Adrenal gland (tissue), 12 donors: ENCODE measurements around the gene COIL. TPM values are rescaled to one million over a fixed set of nuclear protein-coding genes. Genes with fewer than 3 reads are reported as not detected.
A peak's percentile ranks its signal among the peaks of the same experiment; 100 is the strongest.

ENCODE experiments used
- DNase-seq, 7 donors: peaks; one replicate each; pipeline ENCODE4 v3.0.0-alpha.2; 2019 to 2020
- H3K27ac ChIP-seq, 5 donors: fragments of 200-600 bp; sonication (generic) in 4 of 5; 1 replicate in 3 of 5; 2 replicates in 2 of 5; pipeline versions ENCODE4 v1.5.1 to v1.8.0; 2016 to 2020; ENCODE audit warnings: mild to moderate bottlenecking in 1 of 5
- H3K27me3 ChIP-seq: fragments of 200-600 bp; 2 replicates; pipeline ENCODE4 v1.8.0; 2021
- H3K36me3 ChIP-seq, 2 donors: fragments of 200-600 bp; replicated peaks in 1 of 2; 1 replicate in 1 of 2; 2 replicates in 1 of 2; pipeline versions ENCODE4 v1.5.1 to v1.8.0; 2018 to 2022
- H3K4me1 ChIP-seq, 2 donors: fragments of 200-600 bp; replicated peaks in 1 of 2; 1 replicate in 1 of 2; 2 replicates in 1 of 2; pipeline versions ENCODE4 v1.5.1 to v1.8.0; 2018 to 2021
- H3K4me3 ChIP-seq, 4 donors: fragments of 200-600 bp; sonication (generic) in 3 of 4; one replicate each; pipeline ENCODE4 v1.5.1; 2016 to 2018
- H3K9me3 ChIP-seq, 3 donors: fragments of 200-600 bp; sonication (generic) in 1 of 3; replicated peaks in 1 of 3; 1 replicate in 2 of 3; 2 replicates in 1 of 3; pipeline versions ENCODE4 v1.5.1 to v1.8.0; 2016 to 2021
- POLR2A ChIP-seq, 2 donors: fragments of 450-650 bp; IDR thresholded peaks; one replicate each; pipeline ENCODE4 v1.6.1; 2017; ENCODE audit warnings: antibody characterized with exemption in 2 of 2, mild to moderate bottlenecking in 2 of 2, moderate library complexity in 1 of 2
- WGBS, 4 donors: extraction: QIAGEN DNeasy Blood & Tissue Kit in 2 of 4; methylation state at CpG; one replicate each; pipeline versions ENCODE4 v1.1.5 to v1.1.7; 2013 to 2017; 5-methylcytosine and 5-hydroxymethylcytosine counted together
- intact Hi-C, 2 donors: fragments of 100-400 bp; cut with DNase I; formaldehyde crosslinking; loops; one replicate each; pipeline versions ENCODE4 v1.14.1 to v1.15.0; 2022 to 2023
- polyA plus RNA-seq, 3 donors: library from polyadenylated mRNA; stranded (reverse); fragments of 200-250 nt in 2 of 3; fragments of 350-450 nt in 1 of 3; fragmentation: Illumina TruSeq in 1 of 3; extraction: RNeasy Lipid Tissue Mini Kit (QIAGEN cat#74804) in 1 of 3; gene quantifications; one replicate each; pipeline ENCODE4 v1.2.3, GENCODE V29; 2013 to 2014
- total RNA-seq, 9 donors: library from RNA; depleted of rRNA in 4 of 9; stranded (reverse); fragments of >200 nt in 4 of 9; fragments of 120-200 nt in 1 of 9; fragmentation: NEBNext Ultra II Directional in 1 of 9; extraction: Animal tissue kit (Norgen Biotek cat#: 25700) in 1 of 9; gene quantifications; one replicate each; pipeline versions ENCODE4 v1.1.0 to v1.2.4, GENCODE V29; 2013 to 2023
- TF ChIP-seq, protein P1 (sequence below), 6 experiments: fragments of 450-650 bp in 4 of 6; fragments of 200-600 bp in 2 of 6; sonication (generic) in 1 of 6; IDR thresholded peaks; 1 replicate in 5 of 6; 2 replicates in 1 of 6; pipeline versions ENCODE4 v1.5.1 to v1.8.0; 2016 to 2021; ENCODE audit warnings: antibody characterized with exemption in 6 of 6, mild to moderate bottlenecking in 2 of 6, moderate library complexity in 1 of 6
- donor health status: healthy with polysubstance abuse.
- donor health status: Bipolar disorder and iron deficiency.
- donor health status: DM: yes; HTN: yes; CAD: no.
- donor health status: DM: no; HTN: no; CAD: no.
- donor health status: DM: no; HTN: no; CAD: no.
- donor health status: DM: yes; HTN: yes; CAD: no.

Gene COIL
- total and polyA plus RNA-seq, 12 donors: 4.3 to 16.7 (median 9.0) TPM

DNA sequence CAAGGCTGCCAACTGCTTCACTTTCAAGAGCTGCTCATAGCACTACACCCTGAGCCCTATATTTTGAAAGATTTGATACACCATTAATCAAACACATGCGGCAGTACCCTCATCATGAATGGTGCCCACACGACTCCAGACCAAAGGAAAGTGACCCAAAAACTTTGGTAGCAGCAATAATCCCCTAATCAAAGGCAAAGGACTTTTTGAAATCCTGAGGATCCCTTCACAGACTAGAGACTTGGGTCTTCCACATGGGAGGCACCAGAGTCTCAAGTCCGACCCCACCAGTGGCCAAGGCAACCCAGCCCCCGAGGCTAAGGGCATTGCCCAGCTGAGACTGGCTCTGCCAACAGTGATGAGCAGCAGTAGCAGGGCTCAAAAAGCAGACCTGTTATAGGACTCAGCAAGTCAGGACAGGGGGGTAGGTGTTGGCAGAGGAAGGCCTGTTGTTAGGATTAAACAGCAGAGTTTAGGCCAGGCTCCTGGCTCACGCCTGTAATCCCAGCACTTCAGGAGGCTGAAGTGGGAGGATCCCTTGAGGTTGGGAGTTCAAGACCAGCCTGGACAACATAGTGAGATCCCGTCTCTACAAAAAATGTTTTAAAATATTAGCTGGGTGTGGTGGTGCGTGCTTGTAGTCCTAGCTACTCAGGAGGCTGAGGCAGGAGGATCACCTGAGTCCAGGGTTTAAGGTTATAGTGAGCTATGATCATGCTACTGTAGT, 50.2 kb downstream of the COIL start:
- Histone ChIP-seq H3K9me3 (no peaks in the 10 kb centered on the region), H3K4me3 (peak overlapping the region in 1 of 4 donors; percentile 15), H3K27me3 (no peaks in the 10 kb centered on the region), H3K4me1 (peaks cover 41 to 63% of the 10 kb centered on the region in 2 donors), H3K27ac (peak overlapping the region in 4 of 5 donors; percentile 14 to 70 (median 50)), H3K36me3 (peaks cover 0 to 25% of the 10 kb centered on the region in 2 donors)
- 71 to 76% (median 73%) methylated on average over 4 to 7 of the region's 7 CpGs for WGBS, 4 donors
- DNase-seq: no peak
- TF ChIP-seq, protein P1, sequence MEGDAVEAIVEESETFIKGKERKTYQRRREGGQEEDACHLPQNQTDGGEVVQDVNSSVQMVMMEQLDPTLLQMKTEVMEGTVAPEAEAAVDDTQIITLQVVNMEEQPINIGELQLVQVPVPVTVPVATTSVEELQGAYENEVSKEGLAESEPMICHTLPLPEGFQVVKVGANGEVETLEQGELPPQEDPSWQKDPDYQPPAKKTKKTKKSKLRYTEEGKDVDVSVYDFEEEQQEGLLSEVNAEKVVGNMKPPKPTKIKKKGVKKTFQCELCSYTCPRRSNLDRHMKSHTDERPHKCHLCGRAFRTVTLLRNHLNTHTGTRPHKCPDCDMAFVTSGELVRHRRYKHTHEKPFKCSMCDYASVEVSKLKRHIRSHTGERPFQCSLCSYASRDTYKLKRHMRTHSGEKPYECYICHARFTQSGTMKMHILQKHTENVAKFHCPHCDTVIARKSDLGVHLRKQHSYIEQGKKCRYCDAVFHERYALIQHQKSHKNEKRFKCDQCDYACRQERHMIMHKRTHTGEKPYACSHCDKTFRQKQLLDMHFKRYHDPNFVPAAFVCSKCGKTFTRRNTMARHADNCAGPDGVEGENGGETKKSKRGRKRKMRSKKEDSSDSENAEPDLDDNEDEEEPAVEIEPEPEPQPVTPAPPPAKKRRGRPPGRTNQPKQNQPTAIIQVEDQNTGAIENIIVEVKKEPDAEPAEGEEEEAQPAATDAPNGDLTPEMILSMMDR (IDR thresholded peaks at IDR 0.05): no peak
- intact Hi-C loops: no loop called here

DNA sequence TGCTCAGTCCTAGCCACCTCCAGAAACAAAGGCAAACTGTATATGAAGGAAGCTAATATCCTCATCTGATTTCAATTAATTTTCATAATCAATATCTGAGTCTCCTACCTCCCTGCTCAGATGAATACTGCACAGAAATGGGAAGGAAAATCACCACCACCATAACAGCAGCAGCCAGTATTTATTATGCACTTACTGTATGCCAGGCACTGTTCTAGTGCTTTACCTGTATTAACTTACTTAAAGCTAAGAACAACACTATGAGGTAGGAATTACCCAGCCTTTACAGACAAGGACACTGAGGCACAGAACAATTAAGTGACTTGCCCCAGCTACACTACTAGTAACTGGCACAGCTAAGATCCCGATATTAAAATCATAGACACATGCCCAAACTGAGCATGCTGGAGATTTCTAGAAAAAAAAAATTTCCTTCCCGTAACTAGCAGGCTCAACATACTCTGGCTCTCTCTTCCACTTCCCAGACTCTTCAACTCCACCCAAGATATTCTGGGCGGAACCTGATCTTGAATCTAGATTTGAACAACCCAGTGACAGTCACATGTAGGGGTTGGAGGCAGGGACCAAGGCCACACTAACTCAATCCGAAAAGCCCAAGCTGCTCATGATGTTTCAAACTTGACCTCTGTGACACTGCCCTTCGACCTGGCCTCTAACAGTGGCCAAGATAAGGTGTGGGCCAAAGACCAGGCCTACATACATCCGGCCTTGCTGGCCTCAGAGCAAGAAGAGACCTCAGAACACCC, 50.9 kb downstream of the COIL start:
- peak overlapping the region in 1 of 4 donors; percentile 15 for H3K4me3 ChIP-seq
- no peaks in the 10 kb centered on the region for H3K27me3 ChIP-seq
- 33 to 48% (median 38%) methylated on average over 6 of the region's 6 CpGs for WGBS, 4 donors
- no peak for TF ChIP-seq POLR2A (IDR thresholded peaks at IDR 0.05)
- TF ChIP-seq, protein P1 (IDR thresholded peaks at IDR 0.05): no peak
- no peaks in the 10 kb centered on the region for H3K9me3 ChIP-seq
- peaks cover 0 to 31% of the 10 kb centered on the region in 2 donors for H3K36me3 ChIP-seq
- DNase-seq: peak in 6 of 7 donors; percentile 37 to 69 (median 64)
- peaks cover 34 to 56% of the 10 kb centered on the region in 2 donors for H3K4me1 ChIP-seq
- H3K27ac ChIP-seq: peak overlapping the region in 4 of 5 donors; percentile 14 to 70 (median 50)
- intact Hi-C loops: no loop called here

DNA sequence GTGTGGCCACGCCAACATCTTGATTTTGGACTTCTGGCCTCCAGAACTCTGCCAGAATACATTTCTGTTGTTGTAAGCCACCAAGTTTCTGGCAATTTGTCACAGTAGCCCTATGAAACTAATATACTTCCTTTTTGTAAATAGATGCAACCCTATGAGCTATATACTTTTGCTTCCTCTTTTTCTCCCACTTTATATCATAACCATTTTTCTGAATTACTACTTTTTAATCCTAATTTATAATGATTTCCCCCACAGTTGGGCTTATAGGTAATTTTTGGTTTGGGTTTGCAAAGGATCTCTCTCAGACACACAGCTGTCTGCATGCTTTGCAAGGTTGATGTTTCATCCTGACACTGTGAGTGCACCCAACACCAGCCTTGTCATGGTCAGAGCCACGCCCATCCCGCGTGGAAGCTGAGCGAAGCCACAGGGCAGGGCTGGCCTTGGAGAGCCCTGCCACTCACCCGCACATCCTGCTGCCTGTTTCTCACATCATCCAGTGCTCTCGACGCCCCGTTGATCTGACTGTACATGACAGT, 52.8 kb downstream of the COIL start:
- Histone ChIP-seq H3K27me3 (no peaks in the 10 kb centered on the region), H3K27ac (peak overlapping the region in 3 of 5 donors; percentile 30 to 54 (median 46)), H3K4me1 (peaks cover 29 to 52% of the 10 kb centered on the region in 2 donors), H3K4me3 (no peak overlapping the region), H3K9me3 (no peaks in the 10 kb centered on the region), H3K36me3 (peaks cover 0 to 49% of the 10 kb centered on the region in 2 donors)
- DNase-seq: peak; percentile 57 to 84 (median 69)
- WGBS, 4 donors: 43 to 56% (median 45%) methylated on average over 7 to 9 of the region's 9 CpGs
- intact Hi-C loops: no loop called here
- no peak for TF ChIP-seq POLR2A (IDR thresholded peaks at IDR 0.05)
- TF ChIP-seq, protein P1 (IDR thresholded peaks at IDR 0.05): no peak

DNA sequence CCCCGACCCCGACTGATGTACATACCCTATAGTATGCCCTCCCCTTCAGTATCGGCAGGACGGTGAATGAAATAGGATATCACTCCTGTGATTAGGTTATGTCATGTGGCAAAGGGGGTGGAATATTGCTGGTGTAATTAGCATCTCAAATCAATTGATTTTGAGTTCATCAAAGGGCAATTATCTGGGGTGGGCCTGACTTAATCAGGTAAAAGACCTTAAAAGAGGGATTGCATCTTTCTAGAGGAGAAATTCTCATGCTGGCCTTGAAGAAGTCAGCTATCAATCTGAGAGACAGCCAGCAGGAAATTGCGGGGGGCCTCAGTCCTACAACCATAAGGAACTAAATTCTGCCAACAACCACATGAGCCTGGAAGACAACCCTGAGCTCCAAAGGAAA, 57.3 kb downstream of the COIL start:
- H3K4me1 ChIP-seq: peaks cover 2 to 8% of the 10 kb centered on the region in 2 donors
- no peaks in the 10 kb centered on the region for H3K9me3 ChIP-seq
- no peak for TF ChIP-seq POLR2A (IDR thresholded peaks at IDR 0.05)
- TF ChIP-seq, protein P1 (IDR thresholded peaks at IDR 0.05): no peak
- 86 to 99% (median 94%) methylated on average over 5 of the region's 5 CpGs for WGBS, 4 donors
- H3K27ac ChIP-seq: no peak overlapping the region
- no peak overlapping the region for H3K4me3 ChIP-seq
- DNase-seq: peak in 1 of 7 donors; percentile 21
- no peaks in the 10 kb centered on the region for H3K27me3 ChIP-seq
- intact Hi-C loops: no loop called here
- H3K36me3 ChIP-seq: peaks cover 0 to 92% of the 10 kb centered on the region in 2 donors
